T47D (cell line): ENCODE measurements around the gene ASB18.

Source experiments
- DNase-seq, 2 experiments: peaks; one replicate each; pipeline versions ENCODE4 v3.0.0 to v3.0.0-alpha.2; 2011 to 2012; ENCODE audit warnings: low read depth in 1 of 2, low spot score in 1 of 2
- JUND ChIP-seq: IDR thresholded peaks from 2 replicates; pipeline ENCODE4 v1.6.1; 2012; ENCODE audit warnings: low read depth
- in situ Hi-C: cut with HindIII; loops from 2 replicates; pipeline ENCODE4 v1.10.0; 2016; ENCODE audit warnings: low sequenced_read_pairs, low pct_unique_long_range_greater_than_20kb

Gene ASB18

GRCh38 chr2:236246711-236247246 lies 17.4 kb downstream of the ASB18 start:
- in situ Hi-C loops = no loop called here
- TF ChIP-seq JUND = no peak
- DNase-seq = no peak

- DNase-seq = no peak
- in situ Hi-C loops = no loop called here
Measured at GRCh38 chr2:236244256-236244655, 19.9 kb downstream of the ASB18 start.

GRCh38 chr2:236242057-236242495 lies 22.1 kb downstream of the ASB18 start:
- TF ChIP-seq JUND = no peak
- in situ Hi-C loops = no loop called here
- no peak for DNase-seq

More at GRCh38 chr2:236244256-236244655, 19.9 kb downstream of the ASB18 start:
- no peak for TF ChIP-seq JUND

- no peak for TF ChIP-seq JUND
- DNase-seq = no peak
Measured at GRCh38 chr2:236241181-236242056, 22.8 kb downstream of the ASB18 start.

GRCh38 chr2:236240228-236240990 lies 23.8 kb downstream of the ASB18 start:
- DNase-seq = peak; percentile 91 to 93
- in situ Hi-C loops = no loop called here
- no peak for TF ChIP-seq JUND

More at GRCh38 chr2:236241181-236242056, 22.8 kb downstream of the ASB18 start:
- in situ Hi-C loops = no loop called here

GRCh38 chr2:236239276-236240065 lies 24.7 kb downstream of the ASB18 start:
- peak; percentile 16 to 63 for DNase-seq
- in situ Hi-C loops = no loop called here
- TF ChIP-seq JUND = no peak

- no peak for TF ChIP-seq JUND
- DNase-seq = no peak
- in situ Hi-C loops = no loop called here
Measured at GRCh38 chr2:236238751-236239150, 25.5 kb downstream of the ASB18 start.

GRCh38 chr2:236237468-236238190 lies 26.6 kb downstream of the ASB18 start:
- no peak for TF ChIP-seq JUND
- no peak for DNase-seq
- in situ Hi-C loops = no loop called here

GRCh38 chr2:236236559-236237452 lies 27.4 kb downstream of the ASB18 start:
- in situ Hi-C loops = no loop called here
- DNase-seq = no peak
- TF ChIP-seq JUND = no peak

GRCh38 chr2:236229186-236229585 lies 35.0 kb downstream of the ASB18 start:
- no peak for TF ChIP-seq JUND
- DNase-seq = no peak
- in situ Hi-C loops = no loop called here

- in situ Hi-C loops = no loop called here
- no peak for TF ChIP-seq JUND
- no peak for DNase-seq
Measured at GRCh38 chr2:236223675-236224074, 40.5 kb downstream of the ASB18 start.
